HG02610 (cell line): Measurements from ENCODE around the gene IWS1.
"Not testable (repeated sequence)": the region's sequence is repeated elsewhere in the genome, so short reads cannot be mapped to it uniquely, and the experiment has no call there.

Experiments used
- ATAC-seq: cut with Tn5 transposase; IDR thresholded peaks from one replicate; pipeline ENCODE4 v1.9.1; 2021; ENCODE audit warnings: mild to moderate bottlenecking, moderate library complexity; ENCODE audit not compliant: unreplicated experiment

Gene IWS1

GRCh38 chr2:127530245-127531140 is 4.2 kb upstream of the IWS1 start:
- no peak for ATAC-seq

- not testable (repeated sequence) for ATAC-seq
Observed at GRCh38 chr2:127529416-127529815, 3.1 kb upstream of the IWS1 start.

- no peak for ATAC-seq
Observed at GRCh38 chr2:127528487-127528886, 2.2 kb upstream of the IWS1 start.

GRCh38 chr2:127527001-127527804 is 914 bp upstream of the IWS1 start:
- ATAC-seq, result peak; percentile 20

GRCh38 chr2:127525691-127526131 is 578 bp downstream of the IWS1 start:
- no peak for ATAC-seq

GRCh38 chr2:127524198-127524834 is 2.0 kb downstream of the IWS1 start:
- ATAC-seq, result not testable (repeated sequence)

- ATAC-seq, result no peak
Observed at GRCh38 chr2:127523269-127523939, 2.9 kb downstream of the IWS1 start.

- ATAC-seq, result no peak
Observed at GRCh38 chr2:127520424-127520823, 5.9 kb downstream of the IWS1 start.

- no peak for ATAC-seq
Observed at GRCh38 chr2:127517465-127517864, 8.8 kb downstream of the IWS1 start.

GRCh38 chr2:127516041-127516762 is 10.1 kb downstream of the IWS1 start:
- no peak for ATAC-seq

GRCh38 chr2:127515383-127515915 is 10.8 kb downstream of the IWS1 start:
- ATAC-seq, result no peak

- ATAC-seq, result no peak
Observed at GRCh38 chr2:127514485-127514884, 11.8 kb downstream of the IWS1 start.

GRCh38 chr2:127514076-127514475 is 12.2 kb downstream of the IWS1 start:
- ATAC-seq, result no peak

- ATAC-seq, result no peak
Observed at GRCh38 chr2:127512362-127512761, 13.9 kb downstream of the IWS1 start.

- no peak for ATAC-seq
Observed at GRCh38 chr2:127511917-127512316, 14.4 kb downstream of the IWS1 start.

- ATAC-seq, result no peak
Observed at GRCh38 chr2:127511090-127511695, 15.1 kb downstream of the IWS1 start.

- no peak for ATAC-seq
Observed at GRCh38 chr2:127510073-127510472, 16.2 kb downstream of the IWS1 start.

GRCh38 chr2:127508631-127509034 is 17.7 kb downstream of the IWS1 start:
- peak; percentile 66 for ATAC-seq

GRCh38 chr2:127508023-127508630 is 18.2 kb downstream of the IWS1 start:
- ATAC-seq, result no peak
